ENCODE data around the gene AMMECR1L.

DNA sequence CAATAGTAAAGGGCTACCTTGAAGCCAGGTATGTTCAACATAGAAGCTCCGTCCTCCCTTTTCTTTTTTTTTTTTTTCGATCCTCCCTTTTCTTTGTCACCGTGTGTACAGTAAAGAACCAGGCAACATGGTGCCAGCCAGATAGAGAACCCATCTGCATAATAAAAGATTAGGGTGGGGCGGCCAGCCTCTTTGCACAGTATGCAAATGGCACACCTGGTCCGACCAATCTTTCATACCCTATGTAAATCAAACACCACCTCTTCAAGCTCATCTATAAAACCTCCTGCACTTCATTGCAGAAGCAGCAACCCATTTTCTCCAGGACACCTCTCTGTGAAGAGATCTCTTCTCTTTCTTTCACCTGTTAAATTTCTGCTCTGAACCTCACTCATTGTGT, 67.5 kb downstream of the AMMECR1L start:
- TF ChIP-seq POLR2A (IDR thresholded peaks at IDR 0.05) = no peak
- TF ChIP-seq, protein P1, sequence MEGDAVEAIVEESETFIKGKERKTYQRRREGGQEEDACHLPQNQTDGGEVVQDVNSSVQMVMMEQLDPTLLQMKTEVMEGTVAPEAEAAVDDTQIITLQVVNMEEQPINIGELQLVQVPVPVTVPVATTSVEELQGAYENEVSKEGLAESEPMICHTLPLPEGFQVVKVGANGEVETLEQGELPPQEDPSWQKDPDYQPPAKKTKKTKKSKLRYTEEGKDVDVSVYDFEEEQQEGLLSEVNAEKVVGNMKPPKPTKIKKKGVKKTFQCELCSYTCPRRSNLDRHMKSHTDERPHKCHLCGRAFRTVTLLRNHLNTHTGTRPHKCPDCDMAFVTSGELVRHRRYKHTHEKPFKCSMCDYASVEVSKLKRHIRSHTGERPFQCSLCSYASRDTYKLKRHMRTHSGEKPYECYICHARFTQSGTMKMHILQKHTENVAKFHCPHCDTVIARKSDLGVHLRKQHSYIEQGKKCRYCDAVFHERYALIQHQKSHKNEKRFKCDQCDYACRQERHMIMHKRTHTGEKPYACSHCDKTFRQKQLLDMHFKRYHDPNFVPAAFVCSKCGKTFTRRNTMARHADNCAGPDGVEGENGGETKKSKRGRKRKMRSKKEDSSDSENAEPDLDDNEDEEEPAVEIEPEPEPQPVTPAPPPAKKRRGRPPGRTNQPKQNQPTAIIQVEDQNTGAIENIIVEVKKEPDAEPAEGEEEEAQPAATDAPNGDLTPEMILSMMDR (IDR thresholded peaks at IDR 0.05) = no peak

Measured in upper lobe of left lung (tissue), 4 donors.